SU-DHL-6 (cell line): ENCODE measurements around the gene TMEM204.

ENCODE experiments used
- H2AFZ ChIP-seq: fragments of 200-600 bp; sonication (generic); 2 replicates; pipeline ENCODE4 v1.6.1; 2014; ENCODE audit warnings: low read depth, mild to moderate bottlenecking, moderate library complexity, mixed read lengths, antibody characterized with exemption, low read length; ENCODE audit not compliant: severe bottlenecking
- H3F3A ChIP-seq: fragments of 200-600 bp; shearing (Covaris generic); 2 replicates; pipeline ENCODE4 v1.6.0; 2016; ENCODE audit warnings: antibody characterized with exemption, mild to moderate bottlenecking; ENCODE audit not compliant: insufficient read depth
- H3K27ac ChIP-seq: fragments of 200-600 bp; sonication (generic); 2 replicates; pipeline ENCODE4 v1.5.1; 2016; ENCODE audit warnings: low read depth, mild to moderate bottlenecking, low read length, moderate library complexity, mixed read lengths
- H3K27me3 ChIP-seq: fragments of 200-600 bp; sonication (generic), shearing (Covaris generic); 2 replicates; pipeline ENCODE4 v1.6.0; 2014; ENCODE audit warnings: mild to moderate bottlenecking, low read length
- H3K36me3 ChIP-seq: fragments of 200-600 bp; sonication (generic); 2 replicates; pipeline ENCODE4 v1.6.1; 2014; ENCODE audit warnings: mild to moderate bottlenecking, low read length, mixed read lengths
- H3K4me2 ChIP-seq: fragments of 300-600, 200-600 bp; shearing (Covaris generic), sonication (generic); 2 replicates; pipeline ENCODE4 v1.6.0; 2014; ENCODE audit warnings: low read length, low read depth, mild to moderate bottlenecking; ENCODE audit not compliant: poor library complexity, severe bottlenecking
- H3K4me3 ChIP-seq: fragments of 200-600 bp; sonication (generic); 2 replicates; pipeline ENCODE4 v1.5.1; 2014; ENCODE audit warnings: antibody characterized with exemption, low read length, mild to moderate bottlenecking, mixed read lengths; ENCODE audit not compliant: insufficient read depth, poor library complexity, severe bottlenecking
- H3K79me2 ChIP-seq: fragments of 200-600 bp; sonication (generic); 2 replicates; pipeline ENCODE4 v1.6.1; 2014; ENCODE audit warnings: mild to moderate bottlenecking, low read length, moderate library complexity; ENCODE audit not compliant: insufficient read depth
- H3K9ac ChIP-seq: fragments of 200-600 bp; sonication (generic); 2 replicates; pipeline ENCODE4 v1.7.0; 2014; ENCODE audit warnings: mild to moderate bottlenecking, low read length
- H3K9me2 ChIP-seq: fragments of 200-600 bp; sonication (generic); replicated peaks from 2 replicates; pipeline ENCODE4 v1.6.1; 2014; ENCODE audit warnings: low read length; ENCODE audit not compliant: insufficient read depth
- H3K9me3 ChIP-seq: fragments of 200-600 bp; sonication (generic); 2 replicates; pipeline ENCODE4 v1.6.1; 2014; ENCODE audit warnings: low read length, mixed read lengths; ENCODE audit not compliant: insufficient read depth
- H4K20me1 ChIP-seq: fragments of 200-600 bp; sonication (generic); 2 replicates; pipeline ENCODE4 v1.6.1; 2014; ENCODE audit warnings: low read depth, mild to moderate bottlenecking, antibody characterized with exemption, low read length, moderate library complexity, mixed read lengths
- EZH2phosphoT487 ChIP-seq: fragments of 200-600 bp; sonication (generic), shearing (Covaris generic); conservative IDR thresholded peaks from 2 replicates; pipeline ENCODE4 v1.6.1; 2018; ENCODE audit warnings: mild to moderate bottlenecking, antibody characterized with exemption, low read length, moderate library complexity, mixed read lengths
- TF ChIP-seq, protein P1 (sequence below): fragments of 200-600 bp; sonication (generic); IDR thresholded peaks from one replicate; pipeline ENCODE4 v1.5.1; 2017; ENCODE audit warnings: antibody characterized with exemption, mild to moderate bottlenecking, low read length, moderate library complexity; ENCODE audit not compliant: insufficient read depth, poor library complexity, severe bottlenecking

TMEM204 gene

DNA sequence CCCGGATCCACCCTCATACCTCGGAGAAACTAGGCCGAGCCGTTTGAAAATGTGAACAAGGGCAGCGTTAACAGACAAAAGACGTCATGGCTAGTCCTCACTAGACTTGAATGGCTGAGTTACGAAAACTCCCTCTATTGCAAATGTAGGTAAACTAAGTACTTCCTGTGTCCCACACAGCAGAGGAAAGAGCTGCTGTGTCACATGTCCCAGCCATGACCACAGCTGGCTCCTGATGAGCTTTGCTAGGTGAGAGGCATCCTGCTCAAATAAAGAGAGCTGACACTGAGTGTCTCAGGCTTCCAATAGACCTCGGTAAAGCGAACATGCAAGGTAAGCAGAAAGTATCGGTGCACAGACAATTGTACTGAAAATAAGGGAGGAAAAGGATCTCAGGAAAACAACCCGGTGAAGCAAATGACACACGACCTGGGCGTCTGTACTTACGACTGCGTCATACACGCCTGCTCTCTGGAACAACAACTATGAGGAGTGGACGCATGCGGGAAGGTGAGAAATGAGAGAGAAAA is 26.0 kb downstream of the TMEM204 start:
- TF ChIP-seq, protein P1, sequence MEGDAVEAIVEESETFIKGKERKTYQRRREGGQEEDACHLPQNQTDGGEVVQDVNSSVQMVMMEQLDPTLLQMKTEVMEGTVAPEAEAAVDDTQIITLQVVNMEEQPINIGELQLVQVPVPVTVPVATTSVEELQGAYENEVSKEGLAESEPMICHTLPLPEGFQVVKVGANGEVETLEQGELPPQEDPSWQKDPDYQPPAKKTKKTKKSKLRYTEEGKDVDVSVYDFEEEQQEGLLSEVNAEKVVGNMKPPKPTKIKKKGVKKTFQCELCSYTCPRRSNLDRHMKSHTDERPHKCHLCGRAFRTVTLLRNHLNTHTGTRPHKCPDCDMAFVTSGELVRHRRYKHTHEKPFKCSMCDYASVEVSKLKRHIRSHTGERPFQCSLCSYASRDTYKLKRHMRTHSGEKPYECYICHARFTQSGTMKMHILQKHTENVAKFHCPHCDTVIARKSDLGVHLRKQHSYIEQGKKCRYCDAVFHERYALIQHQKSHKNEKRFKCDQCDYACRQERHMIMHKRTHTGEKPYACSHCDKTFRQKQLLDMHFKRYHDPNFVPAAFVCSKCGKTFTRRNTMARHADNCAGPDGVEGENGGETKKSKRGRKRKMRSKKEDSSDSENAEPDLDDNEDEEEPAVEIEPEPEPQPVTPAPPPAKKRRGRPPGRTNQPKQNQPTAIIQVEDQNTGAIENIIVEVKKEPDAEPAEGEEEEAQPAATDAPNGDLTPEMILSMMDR = no peak
- no peak for TF ChIP-seq EZH2phosphoT487
- no peak overlapping the region for H3K27ac ChIP-seq
- H2AFZ ChIP-seq = no peak overlapping the region
- no peaks in the 10 kb centered on the region for H4K20me1 ChIP-seq
- no peaks in the 10 kb centered on the region for H3K36me3 ChIP-seq
- no peaks in the 10 kb centered on the region for H3K9me2 ChIP-seq
- H3K9ac ChIP-seq = no peak overlapping the region
- no peak overlapping the region for H3K4me3 ChIP-seq
- no peaks in the 10 kb centered on the region for H3F3A ChIP-seq
- no peaks in the 10 kb centered on the region for H3K9me3 ChIP-seq
- H3K4me2 ChIP-seq = no peak overlapping the region
- no peaks in the 10 kb centered on the region for H3K27me3 ChIP-seq
- no peaks in the 10 kb centered on the region for H3K79me2 ChIP-seq

DNA sequence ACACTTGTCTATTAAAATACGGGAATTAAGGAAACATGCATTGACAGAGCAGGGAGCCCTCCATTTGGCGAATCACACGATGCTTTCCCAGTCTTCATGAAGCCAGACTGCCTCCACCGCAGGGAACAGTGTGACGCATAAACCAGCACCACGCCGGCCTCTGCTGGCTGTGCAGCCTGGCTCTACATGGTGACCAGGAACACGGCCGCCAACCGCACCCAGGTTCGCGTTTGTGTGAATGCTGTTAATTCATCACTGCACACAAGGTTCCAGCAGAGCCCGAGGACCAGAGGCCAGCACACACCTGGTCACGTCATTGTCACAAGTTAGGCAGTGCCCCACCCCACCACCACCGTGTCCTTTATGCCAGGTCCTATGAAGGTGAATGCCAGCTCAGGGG is 26.7 kb downstream of the TMEM204 start:
- H3F3A ChIP-seq = no peaks in the 10 kb centered on the region
- no peak overlapping the region for H3K4me3 ChIP-seq
- H3K27me3 ChIP-seq = no peaks in the 10 kb centered on the region
- H3K9me2 ChIP-seq = no peaks in the 10 kb centered on the region
- H3K27ac ChIP-seq = no peak overlapping the region
- no peaks in the 10 kb centered on the region for H3K79me2 ChIP-seq
- no peak overlapping the region for H3K9ac ChIP-seq
- no peak overlapping the region for H3K4me2 ChIP-seq
- no peaks in the 10 kb centered on the region for H3K9me3 ChIP-seq
- no peaks in the 10 kb centered on the region for H3K36me3 ChIP-seq
- TF ChIP-seq, protein P1 = no peak
- no peak for TF ChIP-seq EZH2phosphoT487
- no peaks in the 10 kb centered on the region for H4K20me1 ChIP-seq
- H2AFZ ChIP-seq = no peak overlapping the region

DNA sequence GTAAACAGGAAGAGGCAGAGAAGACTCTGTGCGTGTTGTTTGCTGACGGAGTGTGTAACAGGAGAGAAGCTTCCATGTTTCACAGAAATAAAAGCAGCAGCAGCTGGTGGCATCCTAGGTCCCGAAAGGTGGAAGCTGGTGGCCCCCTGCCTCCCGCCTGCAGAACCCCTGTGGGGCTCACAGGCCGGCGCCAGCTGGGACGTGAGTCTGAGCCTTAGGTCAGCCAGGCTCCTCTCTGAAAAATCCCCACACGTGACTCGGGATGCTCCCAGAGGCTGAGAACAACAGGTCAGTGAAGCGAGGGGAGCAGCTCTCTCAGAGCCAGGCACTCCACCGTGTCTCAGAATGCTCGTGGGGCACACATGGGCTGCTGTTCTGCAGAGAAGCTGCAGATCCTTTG is 27.4 kb downstream of the TMEM204 start:
- Histone ChIP-seq H2AFZ (no peak overlapping the region), H3F3A (no peaks in the 10 kb centered on the region), H3K27me3 (no peaks in the 10 kb centered on the region), H3K36me3 (no peaks in the 10 kb centered on the region), H3K9me2 (no peaks in the 10 kb centered on the region), H4K20me1 (no peaks in the 10 kb centered on the region), H3K79me2 (no peaks in the 10 kb centered on the region), H3K4me3 (no peak overlapping the region), H3K4me2 (no peak overlapping the region), H3K27ac (no peak overlapping the region), H3K9me3 (no peaks in the 10 kb centered on the region), H3K9ac (no peak overlapping the region)
- TF ChIP-seq EZH2phosphoT487 = no peak
- TF ChIP-seq, protein P1 = no peak
